ENCODE results near the gene WDR82. TPM values are rescaled to one million over a fixed set of nuclear protein-coding genes. Genes with fewer than 3 reads are reported as not detected.
"Not testable (repeated sequence)": the region's sequence is repeated elsewhere in the genome, so short reads cannot be mapped to it uniquely, and the experiment has no call there.

WDR82 gene
- total RNA-seq, 2 donors from 2014 or later = 82.8 to 87.4 TPM

DNA sequence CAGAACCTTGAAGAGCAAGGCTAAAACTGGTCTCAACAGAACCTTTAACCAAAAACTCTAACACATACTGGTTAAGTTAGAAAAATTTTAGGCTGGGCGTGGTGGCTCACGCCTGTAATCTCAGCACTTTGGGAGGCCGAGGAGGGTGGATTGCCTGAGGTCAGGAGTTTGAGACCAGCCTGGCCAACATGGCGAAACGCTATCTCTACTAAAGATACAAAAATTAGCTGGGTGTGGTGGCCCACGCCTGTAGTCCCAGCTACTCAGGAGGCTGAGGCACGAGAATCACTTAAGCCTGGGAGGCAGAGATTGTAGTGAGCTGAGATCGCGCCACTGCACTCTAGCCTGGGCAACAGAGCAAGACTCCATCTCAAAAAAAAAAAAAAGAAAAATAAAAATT is 6.3 kb downstream of the WDR82 start:
- DNase-seq (ENCODE audit: low spot score); H3K9me3 Mint-ChIP-seq; ATAC-seq; H3K27me3 Mint-ChIP-seq: not testable (repeated sequence)
- H3K36me3 Mint-ChIP-seq = peaks cover 35% of the 10 kb centered on the region
- peaks cover 63 to 72% of the 10 kb centered on the region in 2 donors for H3K4me1 Mint-ChIP-seq (ENCODE audit: low read depth in 2 of 2)
- peak overlapping the region; percentile 74 to 93 for H3K27ac Mint-ChIP-seq
- peak overlapping the region; percentile 73 for H3K4me3 Mint-ChIP-seq

GRCh38 chr3:52270252-52270754 is 8.1 kb downstream of the WDR82 start:
- no peak for DNase-seq (ENCODE audit: low spot score)

DNA sequence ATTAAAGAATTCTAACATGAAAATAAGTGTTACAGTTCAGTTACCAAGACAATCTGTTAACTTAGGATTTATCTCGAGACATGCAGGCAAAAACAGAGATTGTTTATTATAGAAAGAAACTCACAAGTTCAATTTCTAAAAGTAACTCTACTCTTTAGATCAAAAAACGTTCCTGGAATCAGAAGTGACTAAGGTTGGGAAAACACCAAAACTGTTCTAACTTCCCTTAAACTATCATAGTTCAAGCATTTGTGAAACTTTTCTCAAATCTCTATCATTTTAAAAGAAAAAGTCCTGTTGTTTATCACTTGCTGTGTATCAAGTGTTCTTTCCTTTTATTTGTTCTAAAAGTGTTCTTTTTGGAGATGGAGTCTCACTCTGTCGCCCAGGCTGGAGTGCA is 8.7 kb downstream of the WDR82 start:
- ATAC-seq = no peak
- H3K27me3 Mint-ChIP-seq = no peaks in the 10 kb centered on the region
- H3K27ac Mint-ChIP-seq = peak overlapping the region; percentile 74 to 93
- peaks cover 48 to 54% of the 10 kb centered on the region in 2 donors for H3K4me1 Mint-ChIP-seq (ENCODE audit: low read depth in 2 of 2)
- no peak for DNase-seq (ENCODE audit: low spot score)
- no peaks in the 10 kb centered on the region for H3K9me3 Mint-ChIP-seq
- peak overlapping the region; percentile 73 for H3K4me3 Mint-ChIP-seq
- peaks cover 35% of the 10 kb centered on the region for H3K36me3 Mint-ChIP-seq

More at GRCh38 chr3:52270252-52270754, 8.1 kb downstream of the WDR82 start:
- Mint-ChIP-seq H3K4me1 (ENCODE audit: low read depth in 2 of 2) (peaks cover 51 to 57% of the 10 kb centered on the region in 2 donors), H3K27me3 (no peaks in the 10 kb centered on the region), H3K36me3 (peaks cover 35% of the 10 kb centered on the region), H3K9me3 (no peaks in the 10 kb centered on the region), H3K27ac (peak overlapping the region; percentile 74 to 93), H3K4me3 (peak overlapping the region; percentile 73)
- ATAC-seq = no peak

DNA sequence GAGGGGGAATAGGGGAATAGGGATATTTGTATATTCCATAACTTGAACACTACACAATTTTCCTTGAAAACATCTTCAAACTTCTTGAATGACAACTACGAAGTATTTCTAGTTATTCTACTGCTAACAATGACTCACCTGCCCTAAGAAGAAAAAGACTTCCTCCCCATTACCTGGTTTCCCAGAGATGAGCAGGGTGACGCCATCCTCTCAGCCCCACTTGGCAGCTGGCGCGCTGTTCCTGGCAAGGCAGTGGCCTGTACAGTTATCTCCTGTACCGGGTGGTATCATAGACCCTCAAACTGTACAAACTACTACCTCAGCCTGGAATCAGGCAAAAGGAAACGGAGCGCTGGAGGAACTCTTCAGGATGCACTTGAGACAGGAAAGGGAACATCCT is 10.4 kb downstream of the WDR82 start:
- Mint-ChIP-seq H3K9me3 (no peaks in the 10 kb centered on the region), H3K36me3 (peaks cover 43% of the 10 kb centered on the region), H3K4me3 (peak overlapping the region; percentile 6), H3K4me1 (ENCODE audit: low read depth in 2 of 2) (peaks cover 49 to 57% of the 10 kb centered on the region in 2 donors), H3K27me3 (no peaks in the 10 kb centered on the region), H3K27ac (peak overlapping the region; percentile 74 to 93)
- ATAC-seq = no peak
- no peak for DNase-seq (ENCODE audit: low spot score)

DNA sequence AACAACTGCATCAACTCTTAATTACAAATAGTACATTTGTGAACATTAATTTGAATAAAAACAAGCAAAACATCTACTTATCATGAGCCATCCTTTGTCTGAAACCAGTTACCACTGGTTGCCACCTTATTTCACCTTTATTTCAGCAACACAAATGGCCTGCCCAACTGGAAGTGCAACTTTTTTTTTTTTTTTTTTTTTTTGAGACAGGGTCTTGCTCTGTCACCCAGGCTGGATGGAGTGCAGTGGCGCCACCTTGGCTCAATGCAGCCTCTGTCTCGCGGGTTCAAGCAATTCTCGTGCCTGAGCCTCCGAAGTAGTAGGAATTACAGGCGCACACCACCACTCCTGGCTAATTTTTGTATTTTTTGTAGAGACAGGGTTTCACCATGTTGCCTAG is 13.1 kb downstream of the WDR82 start:
- Mint-ChIP-seq H3K9me3 (no peaks in the 10 kb centered on the region), H3K4me1 (ENCODE audit: low read depth in 2 of 2) (peaks cover 31 to 37% of the 10 kb centered on the region in 2 donors), H3K27me3 (no peaks in the 10 kb centered on the region), H3K4me3 (no peak overlapping the region), H3K27ac (no peak overlapping the region), H3K36me3 (peaks cover 51% of the 10 kb centered on the region)
- DNase-seq (ENCODE audit: low spot score) (no peak), ATAC-seq (no peak)

DNA sequence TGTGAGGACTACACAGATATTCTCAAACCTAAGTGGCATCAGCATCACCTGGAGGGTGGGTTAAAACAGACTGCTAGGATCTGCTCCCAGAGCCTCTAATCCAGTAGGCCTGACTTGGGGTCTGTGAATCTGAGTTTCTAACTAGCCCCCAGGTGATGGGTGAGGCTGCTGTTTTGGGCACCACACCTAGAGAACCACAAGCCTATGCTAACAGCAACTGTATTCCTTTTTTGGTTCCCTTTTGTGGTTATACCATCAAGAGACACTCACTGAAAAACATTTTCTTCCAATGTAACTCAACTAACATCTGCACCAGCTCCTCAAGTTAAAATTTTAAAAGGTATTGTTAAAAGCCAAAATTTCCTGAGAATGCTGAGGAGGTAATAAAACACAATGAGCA is 16.0 kb downstream of the WDR82 start:
- H3K4me1 Mint-ChIP-seq (ENCODE audit: low read depth in 2 of 2) = peaks cover 25 to 29% of the 10 kb centered on the region in 2 donors
- no peak overlapping the region for H3K4me3 Mint-ChIP-seq
- peak overlapping the region; percentile 7 to 59 for H3K27ac Mint-ChIP-seq
- no peak for DNase-seq (ENCODE audit: low spot score)
- ATAC-seq = no peak
- H3K27me3 Mint-ChIP-seq = no peaks in the 10 kb centered on the region
- H3K9me3 Mint-ChIP-seq = no peaks in the 10 kb centered on the region
- peaks cover 59% of the 10 kb centered on the region for H3K36me3 Mint-ChIP-seq

GRCh38 chr3:52259448-52259847 is 19.0 kb downstream of the WDR82 start:
- H3K27me3 Mint-ChIP-seq = no peaks in the 10 kb centered on the region
- H3K4me3 Mint-ChIP-seq = no peak overlapping the region
- DNase-seq (ENCODE audit: low spot score) = no peak
- peak overlapping the region in 1 of 2 donors; percentile 48 for H3K27ac Mint-ChIP-seq
- H3K4me1 Mint-ChIP-seq (ENCODE audit: low read depth in 2 of 2) = peaks cover 43 to 48% of the 10 kb centered on the region in 2 donors
- no peaks in the 10 kb centered on the region for H3K9me3 Mint-ChIP-seq
- peaks cover 62% of the 10 kb centered on the region for H3K36me3 Mint-ChIP-seq
- no peak for ATAC-seq

DNA sequence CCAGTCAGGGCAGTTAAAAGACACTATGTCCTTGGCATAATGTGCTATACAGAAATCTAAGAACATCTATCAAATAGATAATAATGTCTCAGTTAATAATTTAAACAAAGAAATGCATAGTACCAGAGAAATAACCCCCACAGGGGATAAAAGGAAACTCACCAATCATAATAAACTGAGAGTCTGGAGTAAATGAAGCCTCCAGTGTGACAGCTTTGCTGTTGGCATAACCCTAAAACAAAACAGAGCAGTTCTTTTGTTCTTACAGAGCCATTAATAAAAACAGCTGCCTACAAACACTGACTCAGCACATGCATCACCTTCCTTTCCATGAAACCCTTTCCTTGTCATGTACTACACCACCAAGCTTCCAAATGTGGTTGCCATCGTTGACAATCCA is 19.4 kb downstream of the WDR82 start:
- Mint-ChIP-seq H3K27me3 (no peaks in the 10 kb centered on the region), H3K4me3 (no peak overlapping the region), H3K36me3 (peaks cover 58% of the 10 kb centered on the region), H3K27ac (peak overlapping the region; percentile 47 to 48), H3K4me1 (ENCODE audit: low read depth in 2 of 2) (peaks cover 43 to 48% of the 10 kb centered on the region in 2 donors), H3K9me3 (no peaks in the 10 kb centered on the region)
- ATAC-seq (no peak), DNase-seq (ENCODE audit: low spot score) (no peak)

- ATAC-seq (no peak), DNase-seq (ENCODE audit: low spot score) (no peak)
- Mint-ChIP-seq H3K9me3 (no peaks in the 10 kb centered on the region), H3K36me3 (peaks cover 51% of the 10 kb centered on the region), H3K27me3 (no peaks in the 10 kb centered on the region), H3K4me1 (ENCODE audit: low read depth in 2 of 2) (peaks cover 44 to 51% of the 10 kb centered on the region in 2 donors), H3K27ac (peak overlapping the region; percentile 47 to 48), H3K4me3 (no peak overlapping the region)
Measured at GRCh38 chr3:52257911-52258310, 20.5 kb downstream of the WDR82 start.

GRCh38 chr3:52256622-52257021 is 21.8 kb downstream of the WDR82 start:
- peaks cover 53 to 55% of the 10 kb centered on the region in 2 donors for H3K4me1 Mint-ChIP-seq (ENCODE audit: low read depth in 2 of 2)
- no peak for ATAC-seq
- DNase-seq (ENCODE audit: low spot score) = no peak
- H3K36me3 Mint-ChIP-seq = peaks cover 49% of the 10 kb centered on the region
- no peaks in the 10 kb centered on the region for H3K9me3 Mint-ChIP-seq
- H3K27me3 Mint-ChIP-seq = no peaks in the 10 kb centered on the region
- H3K27ac Mint-ChIP-seq = peak overlapping the region; percentile 47 to 48
- no peak overlapping the region for H3K4me3 Mint-ChIP-seq

DNA sequence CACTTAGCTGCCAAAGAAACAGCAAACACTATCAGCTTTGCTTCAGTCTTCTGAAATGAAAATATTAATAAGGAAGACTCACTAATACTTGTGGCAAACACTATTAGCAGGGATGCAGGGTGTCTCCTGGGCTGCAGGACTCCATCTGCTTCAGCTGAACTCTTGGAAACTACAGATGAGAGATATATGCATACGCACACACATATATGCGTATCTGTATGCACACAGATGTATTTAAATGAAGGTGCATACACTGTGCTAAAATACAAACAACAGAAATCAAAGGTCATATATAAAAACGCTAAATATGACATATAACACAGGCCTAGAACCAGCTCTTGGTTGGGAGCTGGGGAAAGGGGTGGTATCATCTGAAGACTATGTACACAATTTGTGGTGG is 22.3 kb downstream of the WDR82 start:
- H3K4me1 Mint-ChIP-seq (ENCODE audit: low read depth in 2 of 2) = peaks cover 53 to 55% of the 10 kb centered on the region in 2 donors
- H3K27ac Mint-ChIP-seq = peak overlapping the region; percentile 67 to 97
- no peaks in the 10 kb centered on the region for H3K9me3 Mint-ChIP-seq
- DNase-seq (ENCODE audit: low spot score) = no peak
- H3K27me3 Mint-ChIP-seq = no peaks in the 10 kb centered on the region
- peaks cover 49% of the 10 kb centered on the region for H3K36me3 Mint-ChIP-seq
- no peak overlapping the region for H3K4me3 Mint-ChIP-seq
- ATAC-seq = no peak

DNA sequence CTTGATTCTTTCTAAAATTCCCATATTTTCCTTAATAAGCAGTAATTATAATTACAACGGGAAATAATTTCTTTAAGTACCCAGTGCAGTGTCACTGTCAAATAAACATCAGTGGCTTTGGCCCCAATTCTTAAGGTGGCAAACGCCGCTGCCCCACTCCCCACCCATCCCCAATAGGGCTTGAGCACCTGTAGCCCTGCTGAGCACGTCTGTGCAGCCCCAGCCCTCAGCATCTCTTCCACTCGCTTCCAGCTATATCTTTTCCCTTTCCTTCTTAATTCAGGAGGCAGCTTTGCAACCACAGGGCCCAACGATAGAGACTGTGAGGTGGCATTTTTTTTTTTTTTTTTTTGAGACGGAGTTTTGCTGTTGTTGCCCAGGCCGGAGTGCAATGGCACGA is 23.8 kb downstream of the WDR82 start:
- no peaks in the 10 kb centered on the region for H3K9me3 Mint-ChIP-seq
- peak overlapping the region; percentile 97 to 98 for H3K27ac Mint-ChIP-seq
- peaks cover 64% of the 10 kb centered on the region in 2 donors for H3K4me1 Mint-ChIP-seq (ENCODE audit: low read depth in 2 of 2)
- DNase-seq (ENCODE audit: low spot score) (no peak), ATAC-seq (no peak)
- no peak overlapping the region for H3K4me3 Mint-ChIP-seq
- H3K36me3 Mint-ChIP-seq = peaks cover 39% of the 10 kb centered on the region
- no peaks in the 10 kb centered on the region for H3K27me3 Mint-ChIP-seq

DNA sequence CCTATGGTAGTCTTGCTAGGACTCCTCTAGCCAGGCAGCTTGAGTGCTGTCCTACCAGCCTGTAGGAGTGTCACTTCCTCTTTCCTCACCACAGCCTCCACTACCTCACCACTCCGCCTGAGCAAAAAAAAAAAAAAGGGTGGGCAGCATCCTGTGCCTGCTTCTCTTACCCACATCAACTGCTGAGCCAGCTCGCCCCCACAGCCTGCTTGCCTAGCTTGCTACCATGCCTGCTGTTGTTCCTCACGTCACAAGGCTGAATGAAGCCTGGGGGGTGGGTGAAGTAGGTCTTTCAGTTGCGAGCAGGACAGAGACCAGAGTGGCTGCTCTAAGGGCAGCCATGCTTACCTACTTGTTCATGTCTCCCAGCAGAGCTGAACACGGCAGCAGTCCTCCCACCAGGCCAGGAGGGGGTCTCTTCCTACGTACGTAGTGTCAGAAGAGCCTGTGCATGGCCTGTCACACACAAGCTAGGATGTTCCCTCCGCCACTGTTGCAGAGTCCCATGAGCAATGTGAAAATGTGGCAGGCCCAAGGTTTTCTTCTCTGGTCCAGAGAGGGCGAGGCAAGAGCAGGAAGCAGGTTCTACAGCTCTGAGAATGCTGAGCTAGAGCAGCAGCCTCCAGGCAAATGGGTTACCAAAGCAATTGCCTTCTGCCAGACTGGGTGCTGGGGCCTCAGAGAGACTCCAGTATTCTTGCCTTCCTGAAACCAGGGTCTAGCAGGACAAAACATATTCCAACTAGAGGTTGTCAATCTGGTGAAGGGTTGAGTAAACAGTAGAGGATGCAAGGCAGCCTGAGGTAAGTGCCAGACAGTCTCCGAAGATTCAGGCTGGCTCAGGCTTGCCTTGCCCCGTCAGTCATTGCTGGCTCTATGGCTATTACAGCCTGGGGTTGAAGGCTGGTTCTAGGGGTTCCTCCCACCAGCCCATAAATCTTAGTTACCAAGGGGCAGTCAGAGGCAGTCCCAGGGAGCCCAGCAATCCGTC is 24.8 kb downstream of the WDR82 start:
- Mint-ChIP-seq H3K27me3 (no peaks in the 10 kb centered on the region), H3K36me3 (peaks cover 34% of the 10 kb centered on the region), H3K27ac (peak overlapping the region; percentile 97 to 98), H3K4me1 (ENCODE audit: low read depth in 2 of 2) (peaks cover 63 to 67% of the 10 kb centered on the region in 2 donors), H3K4me3 (peak overlapping the region; percentile 89), H3K9me3 (no peaks in the 10 kb centered on the region)
- DNase-seq (ENCODE audit: low spot score) (peak; percentile 84), ATAC-seq (peak; percentile 98 to 99)

- Mint-ChIP-seq H3K9me3 (no peaks in the 10 kb centered on the region), H3K4me3 (no peak overlapping the region), H3K4me1 (ENCODE audit: low read depth in 2 of 2) (peaks cover 62 to 72% of the 10 kb centered on the region in 2 donors)
Measured at GRCh38 chr3:52250122-52250521, 28.3 kb downstream of the WDR82 start.

More at GRCh38 chr3:52250122-52250521, 28.3 kb downstream of the WDR82 start:
- DNase-seq (ENCODE audit: low spot score) (no peak), ATAC-seq (no peak)
- H3K27me3 Mint-ChIP-seq = no peaks in the 10 kb centered on the region
- H3K27ac Mint-ChIP-seq = peak overlapping the region; percentile 29 to 90
- peaks cover 10% of the 10 kb centered on the region for H3K36me3 Mint-ChIP-seq

All from natural killer cell treated with Interleukin-12 subunit alpha and Interleukin-12 subunit beta and Interleukin-15 and Interleukin-18, amount 100 ng/mL, for 72 hours (primary cell).